HG03521 (cell line): ENCODE measurements around the gene NF2.

ENCODE experiments used
- ATAC-seq: cut with Tn5 transposase; IDR thresholded peaks from one replicate; pipeline ENCODE4 v1.9.1; 2021; ENCODE audit warnings: mild to moderate bottlenecking, moderate library complexity; ENCODE audit not compliant: unreplicated experiment

Gene NF2

GRCh38 chr22:29738118-29738815 lies 134.8 kb downstream of the NF2 start:
- ATAC-seq: no peak

GRCh38 chr22:29739346-29739875 lies 136.0 kb downstream of the NF2 start:
- ATAC-seq: no peak

DNA sequence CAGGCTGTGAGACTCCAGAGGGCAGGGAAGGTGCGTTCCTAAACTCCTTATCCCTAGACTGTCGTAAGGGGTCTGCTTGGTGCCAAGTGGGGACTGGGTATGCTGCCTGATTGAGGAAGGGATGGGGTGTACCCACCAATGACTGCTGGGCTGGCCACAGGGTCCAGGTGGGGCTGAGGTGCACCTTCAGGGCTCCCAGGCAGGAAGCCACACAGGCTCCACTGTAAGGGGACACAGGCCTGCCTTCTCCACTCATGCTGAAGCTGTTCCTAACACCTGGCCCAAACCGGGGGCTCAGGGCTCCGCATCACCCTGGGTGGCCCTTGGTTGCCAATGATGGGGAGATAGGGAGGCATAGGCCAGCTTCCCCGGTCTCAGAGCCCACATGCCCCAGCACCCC lies 136.8 kb downstream of the NF2 start:
- no peak for ATAC-seq

- no peak for ATAC-seq
Measured at GRCh38 chr22:29741926-29742325, 138.5 kb downstream of the NF2 start.

DNA sequence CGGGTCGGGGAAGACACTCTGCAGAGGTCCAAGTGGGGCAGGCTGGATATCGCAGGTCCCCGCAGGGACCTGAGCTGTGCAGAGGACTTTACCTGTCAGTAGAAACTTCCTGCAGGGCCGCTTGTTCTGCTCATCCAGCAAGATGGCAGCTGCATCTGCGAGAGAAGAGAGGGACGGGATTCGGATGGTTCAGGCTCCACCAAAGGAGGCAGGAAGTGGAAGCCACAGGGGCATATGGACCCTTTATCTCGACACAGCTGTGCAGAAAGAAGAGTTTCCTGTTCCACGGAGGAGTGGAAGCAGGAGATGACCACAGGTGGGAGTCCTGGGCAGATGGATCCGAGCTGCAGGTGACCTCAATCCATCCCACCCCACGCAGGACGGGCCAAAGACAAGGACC lies 138.9 kb downstream of the NF2 start:
- ATAC-seq: no peak

GRCh38 chr22:29744902-29745301 lies 141.5 kb downstream of the NF2 start:
- no peak for ATAC-seq

GRCh38 chr22:29747832-29748231 lies 144.4 kb downstream of the NF2 start:
- ATAC-seq: no peak
